IMR-90 (cell line): ENCODE data around the gene PRKAG2. TPM values are rescaled to one million over a fixed set of nuclear protein-coding genes. Genes with fewer than 3 reads are reported as not detected.

Experiments used
- ATAC-seq: fragments of 200-7000 bp; cut with Tn5 transposase; 2 replicates; pipeline ENCODE4 v1.9.1; 2020; ENCODE audit warnings: low read depth, mild to moderate bottlenecking, moderate library complexity
- BruUV-seq: library from RNA; stranded (reverse); fragments of 400-500 nt; replicated peaks from 2 replicates; lab custom pipeline; 2021; lab: Mats Ljungman, UMichigan
- CTCF ChIA-PET: fragments of 300-600 bp; formaldehyde crosslinking; extraction: SDS; loops from one replicate; lab custom pipeline; 2021; ENCODE audit warnings: antibody characterized with exemption; lab: Yijun Ruan, JAX
- POLR2A ChIA-PET: fragments of 300-600 bp; sonication (Branson Sonifier 250); formaldehyde crosslinking; loops from one replicate; lab custom pipeline; 2022; ENCODE audit warnings: antibody characterized with exemption; ENCODE audit not compliant: unreplicated experiment; lab: Charles Lee
- DNase-seq: peaks from one replicate; pipeline ENCODE4 v3.0.0; 2013
- H2AFZ ChIP-seq: replicated peaks from 2 replicates; pipeline ENCODE3; 2013; ENCODE audit warnings: low read length, mild to moderate bottlenecking; ENCODE audit not compliant: poor library complexity
- H2AK5ac ChIP-seq: 2 replicates; pipeline ENCODE4 v1.6.1; 2013; ENCODE audit warnings: low read depth, low read length, inconsistent platforms
- H2AK9ac ChIP-seq: replicated peaks from 2 replicates; pipeline ENCODE3; 2013; ENCODE audit warnings: mild to moderate bottlenecking, low read depth, low read length, moderate library complexity; ENCODE audit not compliant: poor library complexity
- H2BK120ac ChIP-seq: 2 replicates; pipeline ENCODE4 v1.6.1; 2013; ENCODE audit warnings: low read depth, low read length, inconsistent platforms
- H2BK15ac ChIP-seq: 3 replicates; pipeline ENCODE4 v1.6.1; 2013; ENCODE audit warnings: low read depth, low read length, inconsistent platforms
- H2BK20ac ChIP-seq: 2 replicates; pipeline ENCODE4 v1.6.1; 2013; ENCODE audit warnings: low read depth, mild to moderate bottlenecking, inconsistent platforms, low read length, moderate library complexity
- H2BK5ac ChIP-seq: 2 replicates; pipeline ENCODE4 v1.6.1; 2013; ENCODE audit warnings: mild to moderate bottlenecking, low read depth, low read length, inconsistent platforms; ENCODE audit not compliant: poor library complexity, severe bottlenecking
- H3K14ac ChIP-seq: replicated peaks from 2 replicates; pipeline ENCODE4 v1.6.1; 2013; ENCODE audit warnings: low read depth, low read length, inconsistent platforms
- H3K18ac ChIP-seq: 2 replicates; pipeline ENCODE4 v1.6.1; 2013; ENCODE audit warnings: low read depth, low read length, control low read depth
- H3K23ac ChIP-seq: 2 replicates; pipeline ENCODE4 v1.6.1; 2013; ENCODE audit warnings: low read depth, low read length, inconsistent platforms
- H3K27ac ChIP-seq: 2 replicates; pipeline ENCODE4 v1.5.1; 2013; ENCODE audit warnings: mild to moderate bottlenecking, control low read depth, low read length; ENCODE audit not compliant: insufficient read depth
- H3K27me3 ChIP-seq: 2 replicates; pipeline ENCODE4 v1.6.1; 2013; ENCODE audit warnings: low read length; ENCODE audit not compliant: control insufficient read depth, insufficient read depth
- H3K36me3 ChIP-seq: 2 replicates; pipeline ENCODE4 v1.6.1; 2013; ENCODE audit warnings: low read length, mixed read lengths; ENCODE audit not compliant: control insufficient read depth, insufficient read depth
- H3K4ac ChIP-seq: 2 replicates; pipeline ENCODE4 v1.6.1; 2013; ENCODE audit warnings: low read depth, low read length, inconsistent platforms
- H3K4me1 ChIP-seq: 2 replicates; pipeline ENCODE4 v1.6.1; 2013; ENCODE audit warnings: low read length, mixed read lengths; ENCODE audit not compliant: control insufficient read depth, insufficient read depth
- H3K4me2 ChIP-seq: 2 replicates; pipeline ENCODE4 v1.6.1; 2013; ENCODE audit warnings: low read depth, mild to moderate bottlenecking, control low read depth, low read length, moderate library complexity
- H3K4me3 ChIP-seq: 2 replicates; pipeline ENCODE4 v1.5.1; 2013; ENCODE audit warnings: low read depth, mild to moderate bottlenecking, control low read depth, low read length, moderate library complexity; ENCODE audit not compliant: insufficient read depth
- H3K56ac ChIP-seq: 2 replicates; pipeline ENCODE4 v1.6.1; 2013; ENCODE audit warnings: low read length, inconsistent platforms; ENCODE audit not compliant: insufficient read depth; ENCODE audit errors: extremely low read depth
- H3K79me1 ChIP-seq, 2 experiments: 2 replicates each; pipeline ENCODE4 v1.6.1; 2013; ENCODE audit warnings: low read length in 2 of 2, inconsistent platforms in 1 of 2, low read depth in 1 of 2
- H3K9ac ChIP-seq: 2 replicates; pipeline ENCODE4 v1.6.1; 2013; ENCODE audit warnings: low read depth, low read length, control low read depth
- H3K9me1 ChIP-seq: 2 replicates; pipeline ENCODE4 v1.6.1; 2013; ENCODE audit warnings: low read length, inconsistent platforms; ENCODE audit not compliant: insufficient read depth
- H3K9me3 ChIP-seq: 2 replicates; pipeline ENCODE4 v1.6.1; 2013; ENCODE audit warnings: low read length; ENCODE audit not compliant: control insufficient read depth, insufficient read depth
- H4K20me1 ChIP-seq: 2 replicates; pipeline ENCODE4 v1.6.1; 2013; ENCODE audit warnings: low read length, inconsistent platforms; ENCODE audit not compliant: insufficient read depth
- H4K5ac ChIP-seq: 2 replicates; pipeline ENCODE4 v1.6.1; 2013; ENCODE audit warnings: mild to moderate bottlenecking, low read depth, low read length, control low read depth
- H4K8ac ChIP-seq, 2 experiments: 2 replicates each; pipeline ENCODE4 v1.6.1; 2013; ENCODE audit warnings: low read depth in 2 of 2, low read length in 2 of 2, control low read depth in 1 of 2, inconsistent platforms in 1 of 2
- H4K91ac ChIP-seq: 2 replicates; pipeline ENCODE4 v1.6.1; 2013; ENCODE audit warnings: low read depth, low read length, inconsistent platforms; ENCODE audit not compliant: insufficient read depth
- CTCF ChIP-seq: conservative IDR thresholded peaks from 2 replicates; pipeline ENCODE4 v1.5.1; 2012; ENCODE audit warnings: mild to moderate bottlenecking, low read depth, low read length, improper control_type of control experiment
- ELK1 ChIP-seq: fragments of 150-350 bp; IDR thresholded peaks from 2 replicates; pipeline ENCODE4 v1.6.1; 2016; ENCODE audit warnings: low read depth, mild to moderate bottlenecking, low read length, moderate library complexity, borderline replicate concordance
- RAD21 ChIP-seq: IDR thresholded peaks from 2 replicates; pipeline ENCODE4 v1.6.1; 2012; ENCODE audit warnings: low read length, improper control_type of control experiment
- SMC3 ChIP-seq: fragments of 150-350 bp; IDR thresholded peaks from 2 replicates; pipeline ENCODE4 v1.6.1; 2016; ENCODE audit warnings: low read depth, mild to moderate bottlenecking, antibody characterized with exemption, low read length, moderate library complexity
- WGBS, 2 experiments: methylation state at CpG; one replicate each; pipeline versions ENCODE4 v1.1.5 to v1.1.7; 2013; ENCODE audit warnings: missing lambda C conversion rate in 2 of 2; ENCODE audit not compliant: insufficient read length in 1 of 2; ENCODE audit errors: extremely low coverage in 2 of 2; 5-methylcytosine and 5-hydroxymethylcytosine counted together
- dilution Hi-C: fragments of 300-500 bp; cut with HindIII; formaldehyde crosslinking; loops from one replicate; pipeline ENCODE4 v1.14.3; 2018; ENCODE audit warnings: low sequenced_read_pairs; ENCODE audit not compliant: unreplicated experiment
- in situ Hi-C: fragments of 300-500 bp; cut with MboI; formaldehyde crosslinking; loops from 3 replicates; pipeline ENCODE4 v1.14.3; 2019; ENCODE audit warnings: low sequenced_read_pairs, inconsistent platforms, mixed read lengths
- intact Hi-C: fragments of 100-400 bp; cut with micrococcal nuclease; formaldehyde crosslinking; loops from 2 replicates; pipeline ENCODE4 v1.10.0; 2022
- polyA plus RNA-seq, 3 experiments: library from polyadenylated mRNA; depleted of rRNA; stranded (reverse); fragments of >200 nt; gene quantifications; 2 replicates each; pipeline ENCODE4 v1.2.3, GENCODE V29; 2012; ENCODE audit warnings: low replicate concordance in 1 of 3
- total RNA-seq: library from RNA; depleted of rRNA; stranded (reverse); fragments of >200 nt; gene quantifications from 2 replicates; pipeline ENCODE4 v1.2.3, GENCODE V29; 2012
- TF ChIP-seq, protein P1 (sequence below): fragments of 150-350 bp; IDR thresholded peaks from 2 replicates; pipeline ENCODE4 v1.6.1; 2017; ENCODE audit warnings: mild to moderate bottlenecking, antibody characterized with exemption, low read length, low read depth

PRKAG2 gene
- total and polyA plus RNA-seq, 2 of the 4 experiments (the other 2 are of a cell fraction): 15.4 to 21.6 TPM

GRCh38 chr7:151759591-151760042, 117.3 kb downstream of the PRKAG2 start:
- Histone ChIP-seq H3K9me1 (peaks cover 20% of the 10 kb centered on the region), H2AFZ (no peak overlapping the region), H3K14ac (no peak overlapping the region), H3K27ac (no peak overlapping the region), H2BK15ac (peak overlapping the region; percentile 50; the same call in 1 of the 3 replicates), H2BK120ac (no peak overlapping the region), H4K91ac (no peak overlapping the region), H3K23ac (no peak overlapping the region), H2BK5ac (no peak overlapping the region), H3K4me1 (peaks cover 30% of the 10 kb centered on the region), H3K4me3 (no peak overlapping the region), H3K4me2 (no peak overlapping the region), H3K18ac (no peak overlapping the region), H3K79me1 (peaks cover 0 to 9% of the 10 kb centered on the region in 2 experiments; a peak in 1 of 4 replicates), H2BK20ac (no peak overlapping the region), H4K20me1 (no peaks in the 10 kb centered on the region; the same call in 1 of the 2 replicates), H3K4ac (peak overlapping the region; percentile 1; the same call in 1 of the 2 replicates), H3K36me3 (no peaks in the 10 kb centered on the region), H3K9me3 (no peaks in the 10 kb centered on the region), H3K56ac (no peak overlapping the region), H3K27me3 (peaks cover 32% of the 10 kb centered on the region), H3K9ac (no peak overlapping the region), H2AK5ac (peak overlapping the region; percentile 62), H4K8ac (no peak overlapping the region), H2AK9ac (peak overlapping the region; percentile 66), H4K5ac (no peak overlapping the region)
- ChIA-PET CTCF (interaction anchor here (0.6 to 1.9 kb wide), 12 partner anchors 9 to 391 kb away, joined by 3 to 5 read pairs (median 4); no protein-coding TSS in a partner anchor), POLR2A (no interaction called here)
- intact Hi-C loops (loop anchor here (1.0 to 5.0 kb wide), 4 partner anchors 189 to 447 kb away; partner anchors contain the start of gene RHEB), in situ Hi-C loops (loop anchor here (25.0 kb wide), 2 partner anchors 297 to 397 kb away; no protein-coding TSS in a partner anchor), dilution Hi-C loops (no loop called here)
- ATAC-seq (peak; percentile 59), DNase-seq (peak; percentile 65)
- WGBS, 2 experiments: 0% methylated on average over 2 of the region's 9 CpGs; no CpG with 5 or more reads in 1 of the 2 experiments
- BruUV-seq: no TSS peak
- TF ChIP-seq, protein P1, sequence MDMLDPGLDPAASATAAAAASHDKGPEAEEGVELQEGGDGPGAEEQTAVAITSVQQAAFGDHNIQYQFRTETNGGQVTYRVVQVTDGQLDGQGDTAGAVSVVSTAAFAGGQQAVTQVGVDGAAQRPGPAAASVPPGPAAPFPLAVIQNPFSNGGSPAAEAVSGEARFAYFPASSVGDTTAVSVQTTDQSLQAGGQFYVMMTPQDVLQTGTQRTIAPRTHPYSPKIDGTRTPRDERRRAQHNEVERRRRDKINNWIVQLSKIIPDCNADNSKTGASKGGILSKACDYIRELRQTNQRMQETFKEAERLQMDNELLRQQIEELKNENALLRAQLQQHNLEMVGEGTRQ: no peak
- peak; percentile 96 for TF ChIP-seq RAD21
- peak; percentile 86 for TF ChIP-seq SMC3
- TF ChIP-seq CTCF: peak; percentile 88
- no peak for TF ChIP-seq ELK1
